ENCODE measurements around the gene MAFF.

Gene MAFF

DNA sequence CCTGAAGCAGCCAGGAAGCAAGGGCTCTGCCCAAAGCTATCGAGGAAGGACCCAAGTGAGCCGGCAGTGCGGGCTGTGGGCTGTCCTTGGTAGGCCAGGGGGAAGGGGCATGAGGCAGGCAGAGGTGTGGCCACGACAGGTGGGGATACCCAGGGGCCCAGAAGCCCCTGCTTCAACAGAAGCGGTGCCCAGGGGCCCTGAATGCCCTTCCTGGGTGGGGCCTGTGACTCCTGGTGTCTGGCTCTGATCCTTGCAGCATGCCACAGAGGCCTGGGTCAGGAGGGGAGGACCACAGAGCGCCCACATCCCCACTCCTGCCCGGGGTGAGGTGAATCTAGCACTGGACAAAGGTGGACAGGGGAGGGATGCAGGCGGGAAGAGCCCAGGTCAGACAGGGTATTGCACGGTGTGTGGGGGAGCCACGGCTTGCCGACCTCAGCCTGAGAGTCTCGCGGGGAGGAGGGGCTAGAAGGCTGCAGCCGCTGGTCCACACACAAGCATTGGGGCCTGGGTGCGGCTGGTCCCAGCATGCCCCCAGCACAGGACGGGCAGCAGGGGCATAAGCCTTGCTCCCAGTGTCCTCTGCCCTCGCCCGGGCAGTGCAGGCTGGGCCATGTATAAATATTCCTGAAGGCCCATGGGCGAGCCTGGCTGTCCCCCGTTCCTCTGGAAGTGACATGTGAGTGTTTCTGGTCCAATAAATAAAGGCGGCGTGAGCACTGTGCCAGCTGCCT is 19.0 kb downstream of the MAFF start:
- no peak for TF ChIP-seq CTCF (IDR thresholded peaks at IDR 0.05)

DNA sequence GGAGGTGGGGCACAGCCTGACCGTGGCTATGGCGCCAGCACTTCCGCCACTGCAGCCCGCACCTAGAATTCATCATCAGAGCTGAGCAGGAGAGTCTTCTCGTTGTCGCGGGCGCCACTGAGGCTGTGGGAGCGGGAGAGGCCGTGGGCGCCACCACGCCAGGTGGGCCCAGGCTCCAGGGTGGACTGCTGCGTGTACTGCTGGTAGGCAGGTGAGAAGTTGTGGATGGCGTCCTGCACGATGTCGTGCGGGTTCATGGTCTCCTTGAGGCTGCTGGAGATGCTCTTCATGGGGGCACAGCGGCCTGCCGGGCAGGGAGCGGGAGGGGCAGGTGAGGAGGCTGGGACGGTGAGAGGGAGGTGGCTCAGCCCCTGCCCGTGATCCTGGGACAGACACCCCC is 19.6 kb downstream of the MAFF start:
- TF ChIP-seq CTCF (IDR thresholded peaks at IDR 0.05), result no peak

DNA sequence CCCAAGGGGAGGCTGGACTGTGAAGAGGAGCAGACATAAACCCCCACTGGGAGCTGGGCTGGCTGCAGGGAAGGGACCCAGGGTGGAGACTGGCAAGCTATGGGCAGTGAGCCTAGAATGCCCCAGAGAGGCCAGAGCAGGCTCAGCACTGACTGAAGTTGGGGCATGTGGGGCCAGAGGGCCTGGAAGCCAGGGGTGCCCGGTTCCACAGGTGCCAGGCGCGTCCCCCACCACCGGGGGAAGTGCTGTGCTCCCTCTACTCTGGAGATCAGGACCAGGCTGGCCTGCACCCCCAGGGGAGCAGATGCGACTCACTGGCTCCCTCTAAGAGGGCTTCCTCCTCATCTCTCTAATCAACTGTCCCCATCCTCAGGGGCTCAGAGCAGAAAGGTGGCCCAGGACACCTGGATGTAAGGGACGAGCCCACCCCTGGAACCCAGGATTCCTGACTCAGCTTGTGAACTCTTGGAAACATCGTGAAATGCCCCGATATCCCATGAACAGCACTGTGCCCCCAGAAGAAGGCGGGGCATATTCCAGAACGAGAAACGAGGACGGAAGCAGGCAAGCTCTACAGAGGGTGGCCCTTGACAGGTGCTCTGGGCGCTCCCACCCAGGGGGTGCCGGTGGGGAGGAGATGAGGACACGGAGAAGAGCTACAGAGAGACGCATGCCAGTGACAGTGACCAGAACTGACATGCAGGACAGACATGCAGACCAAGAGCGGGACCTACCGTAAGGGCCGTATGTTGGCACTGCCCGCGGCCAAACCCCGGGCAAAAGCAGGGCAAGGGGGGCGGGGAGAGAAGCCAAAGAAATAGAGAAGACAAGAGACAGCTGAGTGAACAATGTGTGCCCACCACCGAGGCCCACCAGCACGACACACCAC is 20.4 kb downstream of the MAFF start:
- TF ChIP-seq CTCF (IDR thresholded peaks at IDR 0.05), result no peak

DNA sequence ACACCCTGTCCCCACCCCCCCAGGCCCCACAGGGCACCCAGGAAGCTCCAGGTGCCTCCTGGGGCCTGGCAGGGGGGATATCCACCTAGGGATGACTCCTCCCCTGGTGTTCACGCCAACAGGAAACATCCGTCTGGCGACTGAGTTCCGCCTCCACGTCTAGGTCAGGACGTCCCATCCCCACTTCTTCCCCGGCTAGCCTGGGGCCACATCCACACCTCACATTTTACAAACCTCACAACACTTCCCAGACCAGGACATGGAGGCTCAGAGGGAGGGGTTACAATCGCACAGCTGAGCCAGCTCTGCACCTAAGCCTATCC is 21.0 kb downstream of the MAFF start:
- TF ChIP-seq CTCF (IDR thresholded peaks at IDR 0.05), result no peak

GRCh38 chr22:38223289-38223960 is 21.6 kb downstream of the MAFF start:
- TF ChIP-seq CTCF (IDR thresholded peaks at IDR 0.05), result no peak

DNA sequence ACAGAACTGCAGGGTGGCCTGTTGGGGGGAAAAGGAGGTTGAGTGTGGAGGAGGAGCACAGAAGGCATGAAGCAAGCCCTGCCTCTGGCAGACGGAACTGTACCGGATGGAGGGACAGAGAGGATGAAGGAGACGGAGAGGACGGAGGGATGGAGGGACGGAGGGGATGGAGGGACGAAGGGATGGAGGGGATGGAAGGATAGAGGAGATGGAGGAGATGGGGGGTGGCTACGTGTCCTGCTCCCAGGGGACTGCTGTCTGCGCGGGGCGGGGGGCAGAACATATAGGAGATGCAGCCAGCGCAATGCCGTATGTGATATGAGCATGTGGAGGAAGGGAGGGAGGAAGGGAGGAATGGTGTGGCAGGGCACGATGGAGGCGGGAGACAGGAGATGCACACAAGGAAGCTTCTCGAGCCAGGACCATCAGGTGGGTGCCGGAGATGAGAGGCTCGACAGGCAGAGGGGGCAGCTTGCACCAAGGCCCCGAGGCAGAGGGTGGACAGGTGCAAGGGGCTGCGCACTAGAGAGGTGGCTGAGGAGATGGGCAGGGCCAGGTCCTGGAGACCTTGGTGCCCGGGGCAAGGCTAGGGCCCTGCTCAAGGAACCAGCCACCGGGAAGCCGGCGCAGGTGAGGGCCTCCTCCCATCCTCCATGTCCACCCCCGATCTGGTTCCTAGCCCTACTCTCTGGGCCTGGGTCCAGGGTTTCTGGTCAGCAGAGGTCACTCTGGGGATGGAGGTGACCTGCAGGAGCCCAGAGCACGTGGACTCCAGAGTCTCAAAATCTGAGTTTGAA is 25.3 kb downstream of the MAFF start:
- no peak for TF ChIP-seq CTCF (IDR thresholded peaks at IDR 0.05)

DNA sequence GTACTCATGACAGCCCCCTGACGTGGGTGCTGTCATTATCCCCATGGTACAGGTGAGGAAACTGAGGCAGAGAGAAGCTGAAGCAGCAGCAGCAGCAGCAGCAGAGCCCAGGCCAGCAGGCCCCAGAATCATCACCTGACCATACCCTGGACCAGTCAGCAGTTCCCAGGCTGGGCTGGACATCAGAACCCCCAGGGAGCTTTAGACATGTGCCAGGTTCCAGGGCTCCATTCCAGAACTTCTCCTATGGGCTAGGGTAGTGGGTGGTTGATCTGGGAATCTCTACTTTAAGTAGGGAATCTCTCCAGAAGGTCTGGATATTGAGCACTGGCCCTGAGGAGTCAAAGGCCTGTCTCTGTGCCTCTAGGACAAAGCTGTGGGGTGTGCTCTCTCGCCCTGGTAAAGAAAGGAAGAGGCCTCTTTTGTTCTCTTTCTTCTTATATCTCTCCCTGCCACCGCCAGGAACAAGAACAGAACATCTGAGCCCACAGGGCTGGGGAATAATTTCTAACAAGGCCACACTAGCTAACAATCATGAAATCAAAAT is 26.6 kb downstream of the MAFF start:
- TF ChIP-seq CTCF (IDR thresholded peaks at IDR 0.05), result no peak
